Kidney (tissue), 14 donors: ENCODE measurements around the gene RANBP3. TPM values are rescaled to one million over a fixed set of nuclear protein-coding genes. Genes with fewer than 3 reads are reported as not detected.

Source experiments
- DNase-seq, 5 donors: peaks; one replicate each; pipeline ENCODE4 v3.0.0-alpha.2; 2013 to 2020
- FAIRE-seq: peaks from 2 replicates; lab custom pipeline; 2012; peaks lifted over from hg19 to GRCh38; lab: Jason Lieb, UNC
- H3K27ac ChIP-seq, 2 donors: one replicate each; pipeline ENCODE4 v1.7.0; 2013; ENCODE audit warnings: low read depth in 2 of 2, low read length in 2 of 2, inconsistent platforms in 1 of 2
- H3K27me3 ChIP-seq: one replicate; pipeline ENCODE4 v1.7.1; 2013; ENCODE audit warnings: low read length, inconsistent platforms; ENCODE audit not compliant: control insufficient read depth, insufficient read depth
- H3K36me3 ChIP-seq, 3 donors: one replicate each; pipeline versions ENCODE4 v1.7.0 to v1.7.1; 2013; ENCODE audit warnings: low read length in 3 of 3, control low read depth in 1 of 3, inconsistent platforms in 1 of 3; ENCODE audit not compliant: insufficient read depth in 3 of 3, control insufficient read depth in 2 of 3
- H3K4me1 ChIP-seq, 3 donors: one replicate each; pipeline versions ENCODE4 v1.7.0 to v1.7.1; 2013; ENCODE audit warnings: low read length in 3 of 3, inconsistent platforms in 1 of 3, low read depth in 1 of 3; ENCODE audit not compliant: control insufficient read depth in 2 of 3, insufficient read depth in 2 of 3
- H3K4me3 ChIP-seq, 3 donors: one replicate each; pipeline versions ENCODE4 v1.7.0 to v1.8.1; 2013; ENCODE audit warnings: low read length in 3 of 3, control low read depth in 1 of 3, inconsistent platforms in 1 of 3
- H3K9ac ChIP-seq, 3 donors: one replicate each; pipeline versions ENCODE4 v1.7.0 to v1.7.1; 2013; ENCODE audit warnings: low read length in 3 of 3, control low read depth in 1 of 3, inconsistent platforms in 1 of 3
- H3K9me3 ChIP-seq, 3 donors: one replicate each; pipeline versions ENCODE4 v1.7.0 to v1.7.1; 2013; ENCODE audit warnings: low read length in 3 of 3, control low read depth in 1 of 3, inconsistent platforms in 1 of 3; ENCODE audit not compliant: control insufficient read depth in 2 of 3, insufficient read depth in 1 of 3
- intact Hi-C: fragments of 100-400 bp; cut with DNase I; formaldehyde crosslinking; loops from one replicate; pipeline ENCODE4 v1.11.1; 2022
- polyA plus RNA-seq: library from polyadenylated mRNA; stranded (reverse); fragments of 350-450 nt; fragmentation: Illumina TruSeq; extraction: RNeasy Lipid Tissue Mini Kit (QIAGEN cat#74804); gene quantifications from one replicate; pipeline ENCODE4 v1.2.3, GENCODE V29; 2014; ENCODE audit warnings: low read depth, low replicate concordance; ENCODE audit not compliant: insufficient read depth
- total RNA-seq: library from RNA; stranded (reverse); fragmentation: NEBNext Ultra II Directional; extraction: Animal tissue kit (Norgen Biotek cat#: 25700); gene quantifications from one replicate; pipeline ENCODE4 v1.2.1, GENCODE V29; 2021
- TF ChIP-seq, protein P1 (sequence below): IDR thresholded peaks from 3 replicates; pipeline ENCODE4 v1.5.1; 2012; ENCODE audit warnings: mild to moderate bottlenecking, moderate library complexity, borderline replicate concordance; ENCODE audit not compliant: insufficient read depth; ENCODE audit errors: extremely low read depth
- donor health status: control.
- donor health status: control.
- donor health status: control.
- donor health status: control.
- donor health status: control.
- donor health status: DM: yes; HTN: yes; CAD: no.
- donor health status: Normal renal cell carcinoma (clear cell type).

The RANBP3 gene
- total and polyA plus RNA-seq, 2 donors from 2014 or later, result 33.7 to 69.7 TPM

DNA sequence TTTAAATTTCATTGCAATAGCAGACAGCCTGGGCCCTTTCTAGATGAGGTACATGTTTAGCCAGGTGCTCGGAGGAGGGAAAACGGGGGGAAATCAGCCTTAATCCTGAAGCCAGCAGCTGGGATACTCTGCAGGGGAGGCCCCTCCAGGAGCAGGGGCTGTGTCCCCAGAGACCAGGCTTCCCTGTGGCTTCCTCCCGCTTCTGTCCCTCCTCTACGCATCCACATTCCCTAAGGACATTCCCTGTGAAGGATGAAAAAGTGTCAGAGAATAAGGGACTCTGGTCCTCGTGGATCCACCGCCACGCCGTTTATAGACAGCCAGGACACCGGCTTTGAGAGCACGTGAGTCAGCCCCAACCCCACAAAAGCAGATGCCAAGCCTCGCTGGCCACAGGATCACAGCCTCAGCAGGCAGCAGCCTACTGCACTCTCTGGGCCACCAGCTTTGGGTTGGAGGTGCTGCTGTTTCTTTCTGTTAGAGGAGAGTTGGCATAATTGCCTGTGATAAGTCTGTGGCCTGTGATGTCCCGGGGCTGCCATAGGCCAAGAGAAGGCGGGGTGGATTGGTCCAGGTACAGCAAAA is 36.7 kb upstream of the RANBP3 start:
- intact Hi-C loops, result no loop called here
- H3K9ac ChIP-seq, result no peak overlapping the region
- H3K36me3 ChIP-seq, result no peaks in the 10 kb centered on the region
- H3K4me3 ChIP-seq, result no peak overlapping the region
- TF ChIP-seq, protein P1, sequence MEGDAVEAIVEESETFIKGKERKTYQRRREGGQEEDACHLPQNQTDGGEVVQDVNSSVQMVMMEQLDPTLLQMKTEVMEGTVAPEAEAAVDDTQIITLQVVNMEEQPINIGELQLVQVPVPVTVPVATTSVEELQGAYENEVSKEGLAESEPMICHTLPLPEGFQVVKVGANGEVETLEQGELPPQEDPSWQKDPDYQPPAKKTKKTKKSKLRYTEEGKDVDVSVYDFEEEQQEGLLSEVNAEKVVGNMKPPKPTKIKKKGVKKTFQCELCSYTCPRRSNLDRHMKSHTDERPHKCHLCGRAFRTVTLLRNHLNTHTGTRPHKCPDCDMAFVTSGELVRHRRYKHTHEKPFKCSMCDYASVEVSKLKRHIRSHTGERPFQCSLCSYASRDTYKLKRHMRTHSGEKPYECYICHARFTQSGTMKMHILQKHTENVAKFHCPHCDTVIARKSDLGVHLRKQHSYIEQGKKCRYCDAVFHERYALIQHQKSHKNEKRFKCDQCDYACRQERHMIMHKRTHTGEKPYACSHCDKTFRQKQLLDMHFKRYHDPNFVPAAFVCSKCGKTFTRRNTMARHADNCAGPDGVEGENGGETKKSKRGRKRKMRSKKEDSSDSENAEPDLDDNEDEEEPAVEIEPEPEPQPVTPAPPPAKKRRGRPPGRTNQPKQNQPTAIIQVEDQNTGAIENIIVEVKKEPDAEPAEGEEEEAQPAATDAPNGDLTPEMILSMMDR, result no peak
- DNase-seq (peak in 1 of 5 donors; percentile 15), FAIRE-seq (no peak)
- H3K27me3 ChIP-seq, result no peaks in the 10 kb centered on the region
- H3K4me1 ChIP-seq, result no peaks in the 10 kb centered on the region
- no peaks in the 10 kb centered on the region for H3K9me3 ChIP-seq
- H3K27ac ChIP-seq, result no peak overlapping the region

DNA sequence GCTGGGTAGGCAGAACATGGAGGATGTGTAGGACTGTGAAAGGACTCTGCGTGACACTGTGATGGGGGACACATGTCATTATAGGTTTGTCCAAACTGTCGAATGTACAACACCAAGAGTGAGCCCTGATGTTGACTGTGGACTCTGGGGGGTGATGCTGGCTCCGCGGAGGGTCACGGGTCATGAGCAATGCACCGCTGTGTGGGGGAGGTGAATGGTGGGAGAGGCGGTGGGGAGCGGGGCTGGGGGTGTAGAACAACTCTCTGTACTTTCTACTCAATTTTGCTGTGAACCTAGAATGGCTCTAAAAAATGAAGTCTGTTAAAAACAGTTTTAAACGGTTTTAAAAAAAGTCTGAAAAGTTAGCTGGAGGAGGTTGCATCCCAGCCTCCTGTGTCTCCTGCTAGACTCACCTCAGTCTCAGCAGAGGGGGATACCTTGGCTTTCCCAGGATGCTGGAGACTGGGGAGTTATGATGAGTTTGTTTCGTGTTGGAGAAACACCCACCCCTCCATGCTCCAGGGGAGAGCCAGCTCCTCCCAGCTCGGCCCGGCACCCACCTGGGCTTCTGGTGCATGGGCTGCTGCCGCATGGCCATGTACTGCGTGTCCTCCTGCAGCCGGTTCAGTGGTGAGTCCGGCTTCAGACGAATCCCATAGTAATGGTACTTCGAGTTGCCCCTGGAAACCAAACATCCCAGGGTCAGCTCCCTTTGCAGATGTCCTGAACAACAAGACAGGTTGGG is 34.7 kb upstream of the RANBP3 start:
- DNase-seq (peak in 1 of 5 donors; percentile 49), FAIRE-seq (no peak)
- Histone ChIP-seq H3K27ac (no peak overlapping the region), H3K4me1 (no peaks in the 10 kb centered on the region), H3K9ac (no peak overlapping the region), H3K36me3 (no peaks in the 10 kb centered on the region), H3K4me3 (no peak overlapping the region), H3K9me3 (no peaks in the 10 kb centered on the region), H3K27me3 (no peaks in the 10 kb centered on the region)
- intact Hi-C loops, result no loop called here
- TF ChIP-seq, protein P1, result no peak

DNA sequence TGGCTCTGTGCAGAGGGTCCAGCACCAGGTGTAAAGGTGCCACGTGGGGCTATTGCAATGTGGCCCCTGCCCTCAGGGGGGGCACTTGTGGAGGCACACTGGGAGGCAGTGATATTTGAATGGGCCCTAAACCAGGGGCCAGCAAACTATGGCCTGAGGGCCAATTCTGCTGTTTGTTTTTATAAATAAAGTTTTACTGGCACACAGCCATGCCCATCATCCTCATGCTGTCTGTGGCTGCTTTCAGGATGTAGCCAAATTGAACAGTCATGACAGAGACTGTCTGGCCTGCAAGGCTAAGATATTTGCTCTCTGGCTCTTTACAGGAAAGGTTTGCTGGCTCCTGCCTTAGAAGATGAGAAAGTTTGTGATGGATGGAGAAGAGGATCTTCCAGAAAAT is 33.9 kb upstream of the RANBP3 start:
- H3K4me1 ChIP-seq, result no peaks in the 10 kb centered on the region
- intact Hi-C loops, result no loop called here
- H3K9ac ChIP-seq, result no peak overlapping the region
- H3K4me3 ChIP-seq, result no peak overlapping the region
- H3K27me3 ChIP-seq, result no peaks in the 10 kb centered on the region
- DNase-seq, result peak in 1 of 5 donors; percentile 7
- FAIRE-seq, result no peak
- H3K27ac ChIP-seq, result no peak overlapping the region
- H3K9me3 ChIP-seq, result no peaks in the 10 kb centered on the region
- H3K36me3 ChIP-seq, result no peaks in the 10 kb centered on the region
- TF ChIP-seq, protein P1, result no peak
